ENCODE data around the gene ACOT7.
"Not testable (repeated sequence)": the region's sequence is repeated elsewhere in the genome, so short reads cannot be mapped to it uniquely, and the experiment has no call there.

The ACOT7 gene

GRCh38 chr1:6429660-6430411 is 36.3 kb upstream of the ACOT7 start:
- H3K27ac ChIP-seq; H2AFZ ChIP-seq (ENCODE audit: low read depth); H3K79me2 ChIP-seq (ENCODE audit: insufficient read depth, low read depth); H3K4me1 ChIP-seq (ENCODE audit: low read depth, poor library complexity, severe bottlenecking); H3K4me2 ChIP-seq; H3K36me3 ChIP-seq (ENCODE audit: insufficient read depth); H3K9ac ChIP-seq; H4K20me1 ChIP-seq (ENCODE audit: insufficient read depth); H3K4me3 ChIP-seq (IDR thresholded peaks at IDR 0.05; ENCODE audit: insufficient read depth, low read depth, low read length): not testable (repeated sequence)
- peaks cover 88% of the 10 kb centered on the region for H3K27me3 ChIP-seq (ENCODE audit: insufficient read depth, low read depth)

GRCh38 chr1:6428453-6428852 is 34.9 kb upstream of the ACOT7 start:
- H4K20me1 ChIP-seq (ENCODE audit: insufficient read depth); H3K9ac ChIP-seq; H2AFZ ChIP-seq (ENCODE audit: low read depth); H3K4me3 ChIP-seq (IDR thresholded peaks at IDR 0.05; ENCODE audit: insufficient read depth, low read depth, low read length); H3K4me2 ChIP-seq; H3K36me3 ChIP-seq (ENCODE audit: insufficient read depth); H3K79me2 ChIP-seq (ENCODE audit: insufficient read depth, low read depth); H3K27ac ChIP-seq; H3K4me1 ChIP-seq (ENCODE audit: low read depth, poor library complexity, severe bottlenecking): not testable (repeated sequence)
- H3K27me3 ChIP-seq (ENCODE audit: insufficient read depth, low read depth) = peaks cover 86% of the 10 kb centered on the region

GRCh38 chr1:6427441-6428390 is 34.1 kb upstream of the ACOT7 start:
- Histone ChIP-seq H3K4me3 (IDR thresholded peaks at IDR 0.05; ENCODE audit: insufficient read depth, low read depth, low read length) (no peak overlapping the region), H3K79me2 (ENCODE audit: insufficient read depth, low read depth) (no peaks in the 10 kb centered on the region), H3K9ac (no peak overlapping the region), H3K4me2 (no peak overlapping the region), H3K36me3 (ENCODE audit: insufficient read depth) (no peaks in the 10 kb centered on the region), H3K27me3 (ENCODE audit: insufficient read depth, low read depth) (peaks cover 86% of the 10 kb centered on the region), H3K27ac (no peak overlapping the region), H2AFZ (ENCODE audit: low read depth) (no peak overlapping the region), H3K4me1 (ENCODE audit: low read depth, poor library complexity, severe bottlenecking) (no peaks in the 10 kb centered on the region), H4K20me1 (ENCODE audit: insufficient read depth) (no peaks in the 10 kb centered on the region)
- no peak for TF ChIP-seq CTCF (conservative IDR thresholded peaks at IDR 0.05; ENCODE audit: low read depth, low read length)

GRCh38 chr1:6426972-6427350 is 33.4 kb upstream of the ACOT7 start:
- Histone ChIP-seq H3K27me3 (ENCODE audit: insufficient read depth, low read depth) (peaks cover 85% of the 10 kb centered on the region), H2AFZ (ENCODE audit: low read depth) (no peak overlapping the region), H3K9ac (no peak overlapping the region), H3K4me3 (IDR thresholded peaks at IDR 0.05; ENCODE audit: insufficient read depth, low read depth, low read length) (no peak overlapping the region), H3K4me1 (ENCODE audit: low read depth, poor library complexity, severe bottlenecking) (no peaks in the 10 kb centered on the region), H3K4me2 (no peak overlapping the region), H3K27ac (no peak overlapping the region), H4K20me1 (ENCODE audit: insufficient read depth) (no peaks in the 10 kb centered on the region), H3K36me3 (ENCODE audit: insufficient read depth) (no peaks in the 10 kb centered on the region), H3K79me2 (ENCODE audit: insufficient read depth, low read depth) (no peaks in the 10 kb centered on the region)
- TF ChIP-seq CTCF (conservative IDR thresholded peaks at IDR 0.05; ENCODE audit: low read depth, low read length) = no peak

- Histone ChIP-seq H3K27me3 (ENCODE audit: insufficient read depth, low read depth) (peaks cover 90% of the 10 kb centered on the region), H3K79me2 (ENCODE audit: insufficient read depth, low read depth) (no peaks in the 10 kb centered on the region), H3K4me3 (IDR thresholded peaks at IDR 0.05; ENCODE audit: insufficient read depth, low read depth, low read length) (no peak overlapping the region), H2AFZ (ENCODE audit: low read depth) (no peak overlapping the region), H3K36me3 (ENCODE audit: insufficient read depth) (no peaks in the 10 kb centered on the region), H3K4me1 (ENCODE audit: low read depth, poor library complexity, severe bottlenecking) (no peaks in the 10 kb centered on the region), H3K4me2 (no peak overlapping the region), H3K9ac (no peak overlapping the region), H4K20me1 (ENCODE audit: insufficient read depth) (no peaks in the 10 kb centered on the region), H3K27ac (no peak overlapping the region)
- TF ChIP-seq CTCF (conservative IDR thresholded peaks at IDR 0.05; ENCODE audit: low read depth, low read length) = no peak
Observed at GRCh38 chr1:6426277-6426971, 32.9 kb upstream of the ACOT7 start.
